CD14-positive monocyte (primary cell): ENCODE measurements around the gene DNMBP. TPM values are rescaled to one million over a fixed set of nuclear protein-coding genes. Genes with fewer than 3 reads are reported as not detected.

Experiments
- DNase-seq, 3 donors: peaks; one replicate each; pipeline ENCODE4 v3.0.0-alpha.2; 2011 to 2022
- H2AFZ ChIP-seq: 2 replicates; pipeline ENCODE4 v1.6.0; 2012; ENCODE audit warnings: mild to moderate bottlenecking, low read depth, low read length, inconsistent platforms; ENCODE audit not compliant: insufficient read depth, poor library complexity, severe bottlenecking
- H3K27ac ChIP-seq, 2 donors: 1 replicate in 1 of 2; 2 replicates in 1 of 2; pipeline ENCODE4 v1.5.1; 2012 to 2013; ENCODE audit warnings: low read length in 2 of 2, control low read depth in 1 of 2, inconsistent platforms in 1 of 2, low read depth in 1 of 2, mild to moderate bottlenecking in 1 of 2
- H3K27me3 ChIP-seq, 2 donors: one replicate each; pipeline versions ENCODE4 v1.6.0 to v1.6.1; 2011 to 2013; ENCODE audit warnings: low read length in 2 of 2; ENCODE audit not compliant: control insufficient read depth in 2 of 2, insufficient read depth in 2 of 2
- H3K36me3 ChIP-seq, 2 donors: replicated peaks in 1 of 2; 1 replicate in 1 of 2; 2 replicates in 1 of 2; pipeline versions ENCODE4 v1.5.1 to v1.6.1; 2012 to 2013; ENCODE audit warnings: low read length in 2 of 2, control low read depth in 1 of 2, inconsistent platforms in 1 of 2, mild to moderate bottlenecking in 1 of 2; ENCODE audit not compliant: insufficient read depth in 2 of 2, control insufficient read depth in 1 of 2
- H3K4me1 ChIP-seq, 2 donors: 1 replicate in 1 of 2; 2 replicates in 1 of 2; pipeline versions ENCODE4 v1.5.1 to v1.6.1; 2012 to 2013; ENCODE audit warnings: low read length in 2 of 2, control low read depth in 1 of 2, inconsistent platforms in 1 of 2, mild to moderate bottlenecking in 1 of 2, moderate library complexity in 1 of 2; ENCODE audit not compliant: insufficient read depth in 2 of 2, control insufficient read depth in 1 of 2
- H3K4me2 ChIP-seq: replicated peaks from 2 replicates; pipeline ENCODE3; 2012; ENCODE audit warnings: low read length, moderate library complexity, mild to moderate bottlenecking; ENCODE audit not compliant: poor library complexity, severe bottlenecking; ENCODE audit errors: extremely low read depth
- H3K4me3 ChIP-seq, 3 experiments: fragments of 200-600 bp in 1 of 3; sonication (generic) in 1 of 3; replicated peaks in 1 of 3; 1 replicate in 2 of 3; 2 replicates in 1 of 3; pipeline ENCODE4 v1.5.1; 2011 to 2013; ENCODE audit warnings: low read length in 3 of 3, mild to moderate bottlenecking in 3 of 3, control low read depth in 2 of 3, low read depth in 2 of 3, inconsistent platforms in 1 of 3, moderate library complexity in 1 of 3
- H3K79me2 ChIP-seq: 2 replicates; pipeline ENCODE4 v1.6.0; 2012; ENCODE audit warnings: mild to moderate bottlenecking, control low read depth, inconsistent platforms, low read length, moderate library complexity; ENCODE audit not compliant: insufficient read depth
- H3K9ac ChIP-seq: 2 replicates; pipeline ENCODE4 v1.6.0; 2017; ENCODE audit warnings: low read length, mild to moderate bottlenecking; ENCODE audit not compliant: insufficient read depth, poor library complexity, severe bottlenecking
- H3K9me3 ChIP-seq, 2 donors: replicated peaks in 1 of 2; 1 replicate in 1 of 2; 2 replicates in 1 of 2; pipeline versions ENCODE4 v1.5.1 to v1.6.1; 2012 to 2013; ENCODE audit warnings: low read length in 2 of 2, control low read depth in 1 of 2; ENCODE audit not compliant: control insufficient read depth in 1 of 2, insufficient read depth in 1 of 2
- H4K20me1 ChIP-seq: 2 replicates; pipeline ENCODE4 v1.6.0; 2012; ENCODE audit warnings: mild to moderate bottlenecking, low read length, control low read depth, moderate library complexity; ENCODE audit not compliant: insufficient read depth
- H3K27ac Mint-ChIP-seq, 7 donors: one replicate each; pipeline ENCODE4 v1.8.0; 2020; ENCODE audit warnings: mild to moderate bottlenecking in 7 of 7, mixed read lengths in 7 of 7, moderate library complexity in 6 of 7, inconsistent platforms in 2 of 7
- H3K27me3 Mint-ChIP-seq, 3 donors: one replicate each; pipeline ENCODE4 v1.8.0; 2021 to 2022; ENCODE audit warnings: low read depth in 3 of 3, mild to moderate bottlenecking in 3 of 3, mixed read lengths in 3 of 3, moderate library complexity in 3 of 3, inconsistent platforms in 1 of 3
- H3K36me3 Mint-ChIP-seq, 2 donors: one replicate each; pipeline ENCODE4 v1.8.0; 2020; ENCODE audit warnings: mixed read lengths in 2 of 2, inconsistent platforms in 1 of 2, mild to moderate bottlenecking in 1 of 2
- H3K4me1 Mint-ChIP-seq: one replicate; pipeline ENCODE4 v1.8.0; 2020; ENCODE audit warnings: mild to moderate bottlenecking, mixed read lengths
- H3K4me3 Mint-ChIP-seq, 2 donors: one replicate each; pipeline ENCODE4 v1.8.0; 2020; ENCODE audit warnings: mild to moderate bottlenecking in 2 of 2, mixed read lengths in 2 of 2, moderate library complexity in 1 of 2
- H3K9me3 Mint-ChIP-seq, 7 donors: one replicate each; pipeline ENCODE4 v1.8.0; 2020 to 2022; ENCODE audit warnings: mixed read lengths in 7 of 7, mild to moderate bottlenecking in 6 of 7, moderate library complexity in 6 of 7, inconsistent platforms in 2 of 7
- CTCF ChIP-seq: fragments of 200-600 bp; IDR thresholded peaks from one replicate; pipeline ENCODE4 v1.8.0; 2022; ENCODE audit warnings: antibody characterized with exemption, mild to moderate bottlenecking
- WGBS: methylation state at CpG from one replicate; pipeline ENCODE4 v1.1.5; 2013; ENCODE audit warnings: missing lambda C conversion rate; ENCODE audit not compliant: insufficient coverage; 5-methylcytosine and 5-hydroxymethylcytosine counted together
- intact Hi-C, 2 donors: fragments of 100-400 bp; cut with micrococcal nuclease; formaldehyde crosslinking; loops; one replicate each; pipeline versions ENCODE4 v1.15.0 to v1.15.1; 2023
- polyA plus RNA-seq, 3 donors: library from polyadenylated mRNA; depleted of rRNA in 1 of 3; unstranded in 2 of 3; stranded (reverse) in 1 of 3; fragments of 300-500 nt in 2 of 3; fragments of >200 nt in 1 of 3; fragmentation: Illumina TruSeq in 2 of 3; gene quantifications; 1 replicate in 2 of 3; 2 replicates in 1 of 3; pipeline ENCODE4 v1.2.3, GENCODE V29; 2012 to 2021

Gene DNMBP
- polyA plus RNA-seq, 3 donors: 0.83 to 10.3 (median 1.2) TPM

GRCh38 chr10:99828464-99828863 lies 181.3 kb downstream of the DNMBP start:
- H3K4me3 Mint-ChIP-seq: no peak overlapping the region
- no peak for DNase-seq
- no peak overlapping the region for H3K4me2 ChIP-seq
- no peaks in the 10 kb centered on the region for H3K79me2 ChIP-seq
- no peaks in the 10 kb centered on the region for H3K27me3 ChIP-seq
- peaks cover 0 to 4% (median 1%) of the 10 kb centered on the region in 3 donors for H3K27me3 Mint-ChIP-seq
- WGBS: 40% methylated on average over 1 of the region's 2 CpGs
- H3K9me3 ChIP-seq: no peaks in the 10 kb centered on the region
- H3K4me1 Mint-ChIP-seq: peaks cover 5% of the 10 kb centered on the region
- no peak overlapping the region for H3K27ac ChIP-seq
- H3K27ac Mint-ChIP-seq: no peak overlapping the region
- H3K4me3 ChIP-seq: no peak overlapping the region
- intact Hi-C loops: no loop called here
- no peaks in the 10 kb centered on the region for H3K4me1 ChIP-seq
- no peaks in the 10 kb centered on the region for H3K36me3 ChIP-seq
- no peaks in the 10 kb centered on the region for H3K36me3 Mint-ChIP-seq
- no peak overlapping the region for H2AFZ ChIP-seq
- no peaks in the 10 kb centered on the region for H4K20me1 ChIP-seq
- TF ChIP-seq CTCF: no peak
- H3K9me3 Mint-ChIP-seq: peaks cover 0 to 7% (median 2%) of the 10 kb centered on the region in 7 donors
- H3K9ac ChIP-seq: no peak overlapping the region

GRCh38 chr10:99827936-99828335 lies 181.8 kb downstream of the DNMBP start:
- peaks cover 5% of the 10 kb centered on the region for H3K4me1 Mint-ChIP-seq
- no peaks in the 10 kb centered on the region for H3K79me2 ChIP-seq
- H3K27ac ChIP-seq: no peak overlapping the region
- no peak overlapping the region for H3K27ac Mint-ChIP-seq
- no peak overlapping the region for H3K4me2 ChIP-seq
- H3K4me1 ChIP-seq: no peaks in the 10 kb centered on the region
- no peaks in the 10 kb centered on the region for H4K20me1 ChIP-seq
- H3K9ac ChIP-seq: no peak overlapping the region
- H3K9me3 Mint-ChIP-seq: peaks cover 0 to 7% (median 2%) of the 10 kb centered on the region in 7 donors
- no peaks in the 10 kb centered on the region for H3K27me3 ChIP-seq
- no peaks in the 10 kb centered on the region for H3K9me3 ChIP-seq
- WGBS: 44% methylated on average over 1 of the region's 3 CpGs
- no peak for DNase-seq
- no peak overlapping the region for H3K4me3 ChIP-seq
- H3K27me3 Mint-ChIP-seq: peaks cover 0 to 4% (median 1%) of the 10 kb centered on the region in 3 donors
- intact Hi-C loops: no loop called here
- H2AFZ ChIP-seq: no peak overlapping the region
- no peaks in the 10 kb centered on the region for H3K36me3 ChIP-seq
- no peak for TF ChIP-seq CTCF
- no peaks in the 10 kb centered on the region for H3K36me3 Mint-ChIP-seq
- no peak overlapping the region for H3K4me3 Mint-ChIP-seq

Other genes with a start within 250 kb of the DNMBP start
- 1 to 10 TPM in 1 of 3 donors, under 1 TPM in 2; 0.09 to 2.7 (median 0.35) TPM for gene ABCC2, start 227.3 kb downstream of the DNMBP start, polyA plus RNA-seq
- gene CPN1, start 71.9 kb upstream of the DNMBP start, polyA plus RNA-seq: not detected
- gene ERLIN1, start 176.1 kb upstream of the DNMBP start, polyA plus RNA-seq: 10 to 100 TPM; 14.5 to 31.4 (median 18.7) TPM
- gene CHUK, start 219.6 kb upstream of the DNMBP start, polyA plus RNA-seq: 10 to 100 TPM; 14.3 to 16.5 (median 15.9) TPM